ENCODE data around the gene COMT.

Gene COMT

DNA sequence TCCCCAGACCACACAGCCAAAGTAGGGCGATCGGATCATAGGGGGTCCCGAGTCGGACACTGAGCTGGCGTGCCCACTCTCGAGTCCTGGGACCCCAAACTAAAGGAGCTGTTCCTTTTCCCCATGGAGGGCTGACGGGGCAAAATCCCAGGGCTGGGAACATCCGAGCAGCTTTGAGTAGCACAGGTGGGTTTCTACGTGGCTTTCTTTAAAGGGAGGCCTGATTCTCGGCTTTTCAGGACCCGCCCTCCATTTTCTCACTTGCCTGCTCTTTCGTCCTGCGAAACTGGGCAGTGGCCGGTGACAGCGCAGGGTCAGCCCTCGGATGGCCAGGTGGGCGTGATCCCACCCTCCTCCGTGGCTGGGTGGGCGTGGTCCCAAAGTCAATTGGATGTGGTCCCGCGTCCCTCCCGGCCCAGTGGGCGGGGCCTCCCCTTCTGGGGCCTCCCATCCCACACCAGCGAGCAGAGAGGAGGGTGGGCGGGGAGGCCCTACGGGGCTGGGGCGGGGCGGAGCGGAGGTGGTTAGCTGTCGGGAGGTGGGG, 17.5 kb downstream of the COMT start:
- ChIA-PET CTCF (interaction anchor here (0.8 to 4.2 kb wide), 4 partner anchors 11 to 229 kb away, joined by 3 to 26 read pairs (median 8); no protein-coding TSS in a partner anchor), POLR2A (interaction anchor here (0.6 kb wide), 1 partner anchor 40 kb away, joined by 3 read pairs; no protein-coding TSS in a partner anchor)
- TF ChIP-seq, protein P1, sequence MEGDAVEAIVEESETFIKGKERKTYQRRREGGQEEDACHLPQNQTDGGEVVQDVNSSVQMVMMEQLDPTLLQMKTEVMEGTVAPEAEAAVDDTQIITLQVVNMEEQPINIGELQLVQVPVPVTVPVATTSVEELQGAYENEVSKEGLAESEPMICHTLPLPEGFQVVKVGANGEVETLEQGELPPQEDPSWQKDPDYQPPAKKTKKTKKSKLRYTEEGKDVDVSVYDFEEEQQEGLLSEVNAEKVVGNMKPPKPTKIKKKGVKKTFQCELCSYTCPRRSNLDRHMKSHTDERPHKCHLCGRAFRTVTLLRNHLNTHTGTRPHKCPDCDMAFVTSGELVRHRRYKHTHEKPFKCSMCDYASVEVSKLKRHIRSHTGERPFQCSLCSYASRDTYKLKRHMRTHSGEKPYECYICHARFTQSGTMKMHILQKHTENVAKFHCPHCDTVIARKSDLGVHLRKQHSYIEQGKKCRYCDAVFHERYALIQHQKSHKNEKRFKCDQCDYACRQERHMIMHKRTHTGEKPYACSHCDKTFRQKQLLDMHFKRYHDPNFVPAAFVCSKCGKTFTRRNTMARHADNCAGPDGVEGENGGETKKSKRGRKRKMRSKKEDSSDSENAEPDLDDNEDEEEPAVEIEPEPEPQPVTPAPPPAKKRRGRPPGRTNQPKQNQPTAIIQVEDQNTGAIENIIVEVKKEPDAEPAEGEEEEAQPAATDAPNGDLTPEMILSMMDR (IDR thresholded peaks at IDR 0.05; ENCODE audit: insufficient read depth, low read length, missing control alignments), result no peak
- peak overlapping the region; percentile 23; the same call in 1 of the 2 replicates for H3K4me3 ChIP-seq (ENCODE audit: low read depth, low read length)
- no peak for DNase-seq (ENCODE audit: low read depth, low spot score)

DNA sequence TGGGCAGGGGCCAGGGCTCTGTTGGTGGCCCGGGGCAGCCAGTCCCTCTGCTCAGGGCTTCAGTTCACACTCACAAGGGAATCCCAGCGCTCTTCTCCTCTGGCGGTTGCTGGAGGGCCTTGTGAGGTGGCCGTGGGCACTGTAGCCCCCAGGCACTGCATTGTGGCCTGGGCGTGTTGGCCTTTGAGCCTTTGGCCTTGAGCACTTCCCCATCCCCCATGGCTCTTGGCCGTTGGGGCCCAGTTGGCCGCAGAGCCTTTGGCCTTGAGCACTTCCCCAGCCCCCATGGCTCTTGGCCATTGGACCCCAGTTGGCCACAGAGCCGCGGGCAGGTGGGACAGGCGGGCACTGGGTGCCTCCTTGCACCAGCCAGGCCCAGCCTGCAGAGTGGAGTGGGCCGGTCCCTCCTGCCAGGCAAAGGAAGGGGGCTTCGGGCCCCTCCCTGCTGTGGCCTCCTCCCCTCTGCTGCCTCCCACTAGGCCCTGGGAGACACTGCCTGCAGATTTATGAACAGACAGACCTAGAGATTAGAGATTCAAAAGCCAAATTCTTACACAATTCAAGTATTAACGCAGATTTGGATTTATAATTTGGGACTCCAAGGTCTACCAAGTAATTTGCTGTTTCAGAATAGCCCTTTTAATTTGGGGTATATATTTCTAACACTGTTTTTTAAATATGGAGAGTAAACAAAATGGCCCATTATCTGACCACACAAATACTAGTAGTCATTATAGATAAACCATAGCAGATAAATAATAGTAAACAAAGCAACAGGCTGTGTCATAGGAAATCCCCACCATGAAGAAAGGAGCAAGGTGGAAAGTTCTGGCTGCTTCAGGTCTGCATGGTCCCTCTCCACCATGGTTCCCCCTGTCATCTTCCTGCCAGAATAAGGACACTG, 18.3 kb downstream of the COMT start:
- DNase-seq (ENCODE audit: low read depth, low spot score), result no peak
- ChIA-PET CTCF (interaction anchor here (1.1 to 4.2 kb wide), 4 partner anchors 11 to 229 kb away, joined by 3 to 26 read pairs (median 8); no protein-coding TSS in a partner anchor), POLR2A (no interaction called here)
- no peak overlapping the region for H3K4me3 ChIP-seq (ENCODE audit: low read depth, low read length)
- TF ChIP-seq, protein P1 (IDR thresholded peaks at IDR 0.05; ENCODE audit: insufficient read depth, low read length, missing control alignments), result no peak

DNA sequence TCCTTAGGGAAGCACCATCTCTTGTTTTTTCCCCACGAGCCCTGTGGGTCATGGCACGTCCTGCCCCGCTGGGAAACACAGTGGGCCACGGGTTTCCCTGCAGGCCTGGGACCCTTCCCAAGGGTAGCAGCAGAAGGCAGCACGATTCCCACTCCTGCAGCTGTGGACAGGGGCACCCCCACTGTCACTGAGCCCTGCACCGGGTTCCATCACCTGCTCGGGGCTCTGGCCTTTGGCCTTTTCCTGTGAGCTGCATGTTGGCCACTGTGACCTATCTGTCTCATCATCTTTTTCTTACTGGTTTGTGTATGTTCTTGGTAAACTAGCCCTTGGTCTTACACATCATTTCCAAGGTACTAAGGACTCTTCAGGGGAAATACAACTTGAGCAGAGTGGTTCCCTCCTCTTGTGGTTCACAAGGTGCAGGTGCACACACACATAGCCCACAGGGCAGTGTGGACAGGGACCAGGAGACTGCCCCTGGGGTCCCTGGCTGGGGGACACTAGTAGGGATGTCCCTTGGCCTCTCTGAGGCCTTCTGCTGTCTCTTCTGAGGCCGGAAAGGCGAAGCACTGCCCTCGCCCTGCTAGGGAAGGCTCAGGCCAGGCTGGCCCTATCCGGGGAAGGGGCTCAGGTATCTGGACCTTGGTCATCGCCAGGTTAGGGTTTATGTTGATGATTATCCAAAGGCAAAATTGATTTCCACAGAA, 19.1 kb downstream of the COMT start:
- ChIA-PET POLR2A (no interaction called here), CTCF (interaction anchor here (1.1 to 2.1 kb wide), 3 partner anchors 10 to 53 kb away, joined by 3 to 8 read pairs (median 3); no protein-coding TSS in a partner anchor)

DNA sequence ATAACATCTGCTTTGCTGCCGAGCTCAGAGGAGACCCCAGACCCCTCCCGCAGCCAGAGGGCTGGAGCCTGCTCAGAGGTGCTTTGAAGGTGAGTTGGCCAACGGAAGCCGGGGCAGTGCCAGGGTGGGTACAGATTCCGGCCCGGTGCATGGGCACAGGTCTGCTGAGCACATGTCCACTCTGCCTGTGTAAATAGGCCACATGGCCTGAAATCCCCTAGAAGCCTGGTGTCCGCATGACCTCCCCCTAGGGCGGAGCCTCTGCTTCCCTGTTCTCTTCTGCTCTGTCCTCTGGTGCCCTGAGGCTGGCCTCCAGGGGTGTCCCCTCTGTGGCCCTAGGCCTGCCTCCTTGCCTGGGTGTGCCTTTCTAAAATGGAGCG, 19.6 kb downstream of the COMT start:
- TF ChIP-seq, protein P1 (IDR thresholded peaks at IDR 0.05; ENCODE audit: insufficient read depth, low read length, missing control alignments), result no peak
- POLR2A ChIA-PET, result no interaction called here
- no peak overlapping the region for H3K4me3 ChIP-seq (ENCODE audit: low read depth, low read length)
- no peak for DNase-seq (ENCODE audit: low read depth, low spot score)
- CTCF ChIA-PET, result interaction anchor here (1.1 to 2.1 kb wide), 3 partner anchors 9 to 52 kb away, joined by 3 to 8 read pairs (median 3); no protein-coding TSS in a partner anchor

More for the DNA sequence above, 19.1 kb downstream of the COMT start:
- no peak overlapping the region for H3K4me3 ChIP-seq (ENCODE audit: low read depth, low read length)
- DNase-seq (ENCODE audit: low read depth, low spot score), result no peak
- TF ChIP-seq, protein P1 (IDR thresholded peaks at IDR 0.05; ENCODE audit: insufficient read depth, low read length, missing control alignments), result no peak

DNA sequence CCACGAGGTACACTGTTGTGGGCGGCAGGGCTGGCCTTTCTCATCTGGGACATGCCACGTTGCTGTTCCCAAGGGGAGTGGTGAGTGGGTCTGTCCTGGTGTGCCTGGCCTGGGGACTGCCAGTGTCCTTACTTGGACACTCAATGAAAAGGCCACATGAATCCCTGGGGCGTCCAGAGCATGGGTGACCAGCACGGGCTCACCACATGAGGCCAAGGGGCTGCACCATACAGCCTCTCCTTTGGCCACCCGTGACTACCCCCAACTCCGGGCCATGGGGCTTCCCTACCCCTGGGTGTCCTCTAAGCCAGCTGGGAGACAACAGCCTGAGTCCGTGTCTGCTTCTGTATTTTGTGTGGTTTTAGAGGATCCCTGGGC, 20.3 kb downstream of the COMT start:
- CTCF ChIA-PET, result interaction anchor here (0.6 to 2.1 kb wide), 4 partner anchors 10 to 54 kb away, joined by 3 to 8 read pairs (median 4); no protein-coding TSS in a partner anchor
- TF ChIP-seq, protein P1 (IDR thresholded peaks at IDR 0.05; ENCODE audit: insufficient read depth, low read length, missing control alignments), result no peak
- no peak overlapping the region for H3K4me3 ChIP-seq (ENCODE audit: low read depth, low read length)
- POLR2A ChIA-PET, result no interaction called here
- no peak for DNase-seq (ENCODE audit: low read depth, low spot score)

Measured in AG04449 (cell line).